Gastroesophageal sphincter (tissue), 3 donors: Measurements from ENCODE around the gene BCKDHA.

Experiments used
- POLR2AphosphoS5 ChIP-seq: sonication (generic); formaldehyde crosslinking; IDR thresholded peaks from one replicate; pipeline ENCODE4 v1.6.1; 2017; ENCODE audit warnings: antibody characterized with exemption
- TF ChIP-seq, protein P1 (sequence below), 4 experiments: fragments of 200-600 bp in 2 of 4; fragments of 450-650 bp in 2 of 4; sonication (generic) in 1 of 4; IDR thresholded peaks; one replicate each; pipeline ENCODE4 v1.5.1; 2017 to 2019; ENCODE audit warnings: antibody characterized with exemption in 4 of 4, mild to moderate bottlenecking in 2 of 4, moderate library complexity in 2 of 4

DNA sequence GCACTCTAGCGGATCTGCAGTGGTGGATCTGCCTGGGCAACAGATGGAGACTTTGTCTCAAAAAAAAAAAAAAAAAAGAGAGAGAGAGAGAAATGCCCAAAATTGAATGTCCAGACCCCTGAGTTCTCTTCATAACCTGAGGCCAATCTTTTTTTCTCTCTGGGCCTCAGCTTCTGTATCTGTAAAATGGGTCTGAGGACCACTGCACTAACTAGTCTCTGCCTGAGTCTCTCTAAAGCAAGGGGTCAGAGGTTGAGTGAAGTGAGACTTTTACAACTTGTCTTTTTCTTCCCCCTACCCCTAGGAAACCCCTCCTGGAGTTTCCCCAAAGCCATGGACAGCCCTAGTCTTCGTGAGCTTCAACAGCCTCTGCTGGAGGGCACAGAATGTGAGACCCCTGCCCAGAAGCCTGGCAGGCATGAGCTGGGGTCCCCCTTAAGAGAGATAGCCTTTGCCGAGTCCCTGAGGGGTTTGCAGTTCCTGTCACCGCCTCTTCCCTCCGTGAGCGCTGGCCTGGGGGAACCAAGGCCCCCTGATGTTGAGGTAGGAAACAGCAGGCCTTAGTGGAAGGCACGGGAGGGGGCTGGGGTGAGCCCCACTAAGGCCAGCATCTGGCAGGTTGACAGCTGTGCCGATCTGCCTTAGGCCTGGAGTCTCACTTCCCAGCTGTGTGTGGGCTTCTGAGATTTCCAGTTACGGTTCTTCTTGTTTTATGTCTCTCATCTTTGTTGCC lies 19.5 kb upstream of the BCKDHA start:
- TF ChIP-seq, protein P1, sequence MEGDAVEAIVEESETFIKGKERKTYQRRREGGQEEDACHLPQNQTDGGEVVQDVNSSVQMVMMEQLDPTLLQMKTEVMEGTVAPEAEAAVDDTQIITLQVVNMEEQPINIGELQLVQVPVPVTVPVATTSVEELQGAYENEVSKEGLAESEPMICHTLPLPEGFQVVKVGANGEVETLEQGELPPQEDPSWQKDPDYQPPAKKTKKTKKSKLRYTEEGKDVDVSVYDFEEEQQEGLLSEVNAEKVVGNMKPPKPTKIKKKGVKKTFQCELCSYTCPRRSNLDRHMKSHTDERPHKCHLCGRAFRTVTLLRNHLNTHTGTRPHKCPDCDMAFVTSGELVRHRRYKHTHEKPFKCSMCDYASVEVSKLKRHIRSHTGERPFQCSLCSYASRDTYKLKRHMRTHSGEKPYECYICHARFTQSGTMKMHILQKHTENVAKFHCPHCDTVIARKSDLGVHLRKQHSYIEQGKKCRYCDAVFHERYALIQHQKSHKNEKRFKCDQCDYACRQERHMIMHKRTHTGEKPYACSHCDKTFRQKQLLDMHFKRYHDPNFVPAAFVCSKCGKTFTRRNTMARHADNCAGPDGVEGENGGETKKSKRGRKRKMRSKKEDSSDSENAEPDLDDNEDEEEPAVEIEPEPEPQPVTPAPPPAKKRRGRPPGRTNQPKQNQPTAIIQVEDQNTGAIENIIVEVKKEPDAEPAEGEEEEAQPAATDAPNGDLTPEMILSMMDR (IDR thresholded peaks at IDR 0.05): no peak
- TF ChIP-seq POLR2AphosphoS5: no peak
